ENCODE results near the gene ATMIN.

DNA sequence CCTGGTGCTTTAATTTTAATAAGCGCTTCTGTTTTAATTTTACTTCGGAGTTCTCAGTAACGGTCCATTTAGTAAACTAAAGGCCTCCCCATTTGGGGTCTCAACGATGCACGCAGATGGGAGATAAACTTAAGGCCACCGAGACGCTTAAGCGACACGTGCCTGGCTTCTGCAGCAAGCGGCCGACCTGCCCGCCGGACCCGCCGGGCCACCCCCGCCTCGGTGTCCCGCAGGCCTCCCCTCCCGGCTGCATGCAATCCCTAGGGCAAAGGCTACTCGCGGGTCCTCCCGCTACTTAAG, 60.0 kb downstream of the ATMIN start:
- TF ChIP-seq EZH2 (IDR thresholded peaks at IDR 0.05): no peak
- TF ChIP-seq, protein P1, sequence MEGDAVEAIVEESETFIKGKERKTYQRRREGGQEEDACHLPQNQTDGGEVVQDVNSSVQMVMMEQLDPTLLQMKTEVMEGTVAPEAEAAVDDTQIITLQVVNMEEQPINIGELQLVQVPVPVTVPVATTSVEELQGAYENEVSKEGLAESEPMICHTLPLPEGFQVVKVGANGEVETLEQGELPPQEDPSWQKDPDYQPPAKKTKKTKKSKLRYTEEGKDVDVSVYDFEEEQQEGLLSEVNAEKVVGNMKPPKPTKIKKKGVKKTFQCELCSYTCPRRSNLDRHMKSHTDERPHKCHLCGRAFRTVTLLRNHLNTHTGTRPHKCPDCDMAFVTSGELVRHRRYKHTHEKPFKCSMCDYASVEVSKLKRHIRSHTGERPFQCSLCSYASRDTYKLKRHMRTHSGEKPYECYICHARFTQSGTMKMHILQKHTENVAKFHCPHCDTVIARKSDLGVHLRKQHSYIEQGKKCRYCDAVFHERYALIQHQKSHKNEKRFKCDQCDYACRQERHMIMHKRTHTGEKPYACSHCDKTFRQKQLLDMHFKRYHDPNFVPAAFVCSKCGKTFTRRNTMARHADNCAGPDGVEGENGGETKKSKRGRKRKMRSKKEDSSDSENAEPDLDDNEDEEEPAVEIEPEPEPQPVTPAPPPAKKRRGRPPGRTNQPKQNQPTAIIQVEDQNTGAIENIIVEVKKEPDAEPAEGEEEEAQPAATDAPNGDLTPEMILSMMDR (IDR thresholded peaks at IDR 0.05): no peak

Measured in neural progenitor cell (in vitro differentiated cells).